ENCODE measurements around the gene TMEM88.
"Not testable (repeated sequence)": the region's sequence is repeated elsewhere in the genome, so short reads cannot be mapped to it uniquely, and the experiment has no call there.

The TMEM88 gene, protein sequence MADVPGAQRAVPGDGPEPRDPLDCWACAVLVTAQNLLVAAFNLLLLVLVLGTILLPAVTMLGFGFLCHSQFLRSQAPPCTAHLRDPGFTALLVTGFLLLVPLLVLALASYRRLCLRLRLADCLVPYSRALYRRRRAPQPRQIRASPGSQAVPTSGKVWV

DNA sequence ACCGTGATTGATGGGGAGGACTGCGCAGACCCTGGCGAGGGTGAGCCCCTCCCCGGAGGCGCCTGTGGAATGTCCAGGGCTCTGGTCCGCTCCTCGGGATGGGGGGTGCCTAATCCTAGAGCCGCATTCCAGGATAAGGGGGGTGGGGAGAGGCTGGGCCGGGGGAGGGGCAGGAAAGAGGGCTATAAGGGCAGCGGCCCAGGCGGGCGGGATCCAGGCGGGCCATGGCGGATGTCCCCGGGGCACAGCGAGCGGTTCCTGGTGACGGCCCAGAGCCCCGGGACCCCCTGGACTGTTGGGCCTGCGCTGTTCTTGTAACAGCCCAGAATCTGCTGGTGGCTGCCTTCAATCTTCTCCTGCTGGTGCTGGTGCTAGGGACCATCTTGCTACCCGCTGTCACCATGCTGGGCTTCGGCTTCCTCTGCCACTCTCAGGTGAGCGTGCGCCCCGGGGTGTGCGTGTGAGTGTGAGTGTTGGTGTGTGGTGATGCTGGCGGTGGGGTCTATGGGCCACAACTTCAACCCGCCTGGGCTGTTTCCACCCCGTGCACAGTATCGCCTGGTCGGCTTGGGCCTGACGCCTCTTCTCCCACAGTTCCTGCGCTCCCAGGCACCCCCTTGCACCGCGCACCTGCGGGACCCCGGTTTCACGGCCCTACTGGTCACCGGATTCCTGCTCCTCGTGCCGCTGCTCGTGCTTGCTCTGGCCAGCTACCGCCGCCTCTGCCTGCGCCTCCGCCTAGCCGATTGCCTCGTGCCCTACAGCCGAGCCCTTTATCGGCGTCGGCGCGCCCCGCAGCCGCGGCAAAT, at the start of gene TMEM88:
TMEM88 (plus strand) TSS at position 216 of the 809 bp plus-strand sequence; CDS start at position 225, 9 bp downstream.
- no peak for DNase-seq

DNA sequence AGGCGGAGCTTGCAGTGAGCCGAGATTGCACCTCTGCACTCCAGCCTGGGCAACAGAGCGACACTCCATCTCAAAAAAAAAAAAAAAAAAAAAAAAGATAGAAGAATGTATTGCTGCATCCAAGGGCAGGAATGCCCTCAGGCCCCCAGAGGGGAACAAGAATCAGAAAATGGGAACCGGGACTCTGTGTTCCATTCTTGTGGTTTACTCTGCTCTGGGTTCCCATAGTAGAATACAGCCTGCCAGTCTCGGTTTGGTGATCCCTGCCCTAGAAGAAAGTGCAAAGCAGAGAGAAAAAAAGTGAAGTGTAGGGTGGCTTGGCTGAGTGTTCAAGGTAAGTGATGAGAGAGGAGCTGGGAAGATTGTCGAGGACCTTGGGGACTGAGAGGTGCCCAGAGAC, 48.3 kb upstream of the TMEM88 start:
- no peak for DNase-seq

DNA sequence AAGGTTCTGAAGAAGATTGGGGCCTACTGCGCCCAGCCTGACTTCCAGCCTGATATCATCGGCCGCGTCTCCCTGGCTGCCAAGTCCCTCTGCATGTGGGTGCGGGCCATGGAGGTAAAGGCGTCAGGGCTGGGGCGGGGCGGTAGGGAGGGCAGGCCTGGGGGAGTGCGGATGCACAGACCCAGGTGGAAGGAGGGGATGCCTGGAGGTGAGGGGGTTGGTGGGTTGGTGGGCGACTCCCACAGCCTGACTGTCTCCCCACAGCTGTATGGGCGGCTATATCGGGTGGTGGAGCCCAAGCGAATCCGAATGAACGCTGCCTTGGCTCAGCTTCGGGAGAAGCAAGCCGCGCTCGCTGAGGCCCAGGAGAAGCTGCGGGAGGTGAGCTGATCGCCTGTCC, 47.7 kb upstream of the TMEM88 start:
- DNase-seq: no peak

DNA sequence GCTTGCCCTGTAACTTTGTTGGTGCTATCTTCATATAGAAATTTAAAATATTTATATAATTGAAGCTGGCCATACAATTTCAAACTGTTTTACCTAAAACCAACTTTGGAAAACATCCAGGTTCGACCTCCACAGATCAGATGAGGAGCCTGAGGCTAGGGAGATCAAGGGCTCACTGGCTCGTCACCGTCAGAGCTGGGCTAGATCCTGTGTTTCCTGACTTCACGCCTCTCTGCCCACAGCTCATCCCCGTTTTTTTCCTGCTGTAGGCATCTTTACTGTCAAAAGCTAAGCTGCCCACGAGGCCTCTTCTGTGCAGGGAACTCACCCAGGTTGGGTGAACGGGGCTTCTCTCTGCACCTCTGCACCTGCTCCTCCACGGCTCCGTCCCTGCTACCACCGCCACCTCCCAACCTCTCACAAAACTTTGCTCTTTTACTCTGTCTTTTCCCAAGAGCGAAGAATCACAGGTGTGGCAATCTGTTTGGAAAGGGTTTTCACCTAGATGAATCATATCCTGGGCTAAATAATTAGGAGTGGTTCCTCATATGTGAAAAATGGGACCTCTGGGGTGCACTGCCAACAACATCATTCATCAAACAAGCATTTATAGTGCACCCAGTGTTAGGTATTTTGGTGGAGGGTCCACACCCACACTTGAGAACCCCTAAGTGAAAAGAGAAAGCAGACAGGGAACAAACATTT, 45.6 kb upstream of the TMEM88 start:
- no peak for DNase-seq

DNA sequence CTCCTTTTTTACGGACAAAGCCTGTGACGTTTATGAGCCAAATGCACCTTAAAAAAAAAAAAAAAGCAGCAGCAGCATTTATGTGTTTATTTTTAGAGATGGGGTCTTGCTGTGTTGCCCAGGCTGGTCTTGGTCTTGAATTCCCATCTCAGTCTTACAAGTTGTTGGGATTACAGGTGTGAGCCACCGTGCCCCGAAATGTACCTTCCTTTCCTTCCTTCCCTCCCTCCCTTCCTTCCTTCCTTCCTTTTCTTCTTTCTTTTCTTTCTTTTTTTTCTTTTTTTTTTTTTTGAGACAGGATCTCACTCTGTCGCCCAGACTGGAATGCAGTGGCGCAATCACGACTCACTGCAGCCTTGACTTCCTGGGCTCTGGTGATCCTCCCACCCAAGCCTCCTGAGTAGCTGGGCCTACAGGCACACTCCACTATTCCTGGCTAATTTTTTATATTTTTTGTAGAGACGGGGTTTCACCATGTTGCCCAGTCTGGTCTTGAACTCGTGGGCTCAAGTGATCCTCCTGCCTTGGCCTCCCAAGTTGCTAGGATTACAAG, 45.0 kb upstream of the TMEM88 start:
- not testable (repeated sequence) for DNase-seq

DNA sequence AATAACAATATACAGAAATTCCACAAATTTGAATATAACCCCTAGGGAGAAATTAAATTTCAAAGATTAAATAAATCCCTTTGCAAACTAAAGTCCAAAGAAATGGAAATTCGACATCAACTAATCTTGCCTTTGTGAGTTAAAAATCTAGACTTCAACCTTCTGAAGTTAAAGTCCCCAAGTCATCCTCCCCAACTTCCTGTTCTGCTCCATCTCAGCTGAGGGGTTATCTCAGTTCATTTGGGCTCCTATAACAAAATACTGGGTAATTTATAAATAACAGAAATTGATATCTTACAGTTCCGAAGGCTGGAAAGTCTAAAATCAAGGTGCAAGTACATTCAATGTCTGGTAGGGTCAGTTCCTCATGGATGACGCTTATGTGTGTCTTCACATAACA, 43.6 kb upstream of the TMEM88 start:
- DNase-seq: no peak

DNA sequence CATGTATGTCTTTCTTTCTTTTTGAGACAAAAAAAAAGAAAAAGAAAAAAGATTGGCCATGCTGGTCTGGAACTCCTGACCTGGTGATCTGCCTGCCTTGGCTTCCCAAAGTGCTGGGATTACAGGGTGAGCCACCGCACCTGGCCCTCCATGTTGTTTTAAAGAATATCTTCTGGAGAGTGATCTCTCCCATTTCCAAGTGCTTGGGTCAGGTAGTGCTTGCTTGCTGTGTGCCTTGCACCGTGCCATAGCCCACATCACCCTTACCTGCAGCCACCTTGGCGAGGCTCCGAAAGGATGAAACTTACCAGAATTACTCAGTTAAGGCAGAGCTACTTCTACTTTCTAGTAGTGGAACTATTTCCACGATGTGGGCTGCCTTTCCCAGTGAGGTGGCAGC, 39.9 kb upstream of the TMEM88 start:
- DNase-seq: no peak

DNA sequence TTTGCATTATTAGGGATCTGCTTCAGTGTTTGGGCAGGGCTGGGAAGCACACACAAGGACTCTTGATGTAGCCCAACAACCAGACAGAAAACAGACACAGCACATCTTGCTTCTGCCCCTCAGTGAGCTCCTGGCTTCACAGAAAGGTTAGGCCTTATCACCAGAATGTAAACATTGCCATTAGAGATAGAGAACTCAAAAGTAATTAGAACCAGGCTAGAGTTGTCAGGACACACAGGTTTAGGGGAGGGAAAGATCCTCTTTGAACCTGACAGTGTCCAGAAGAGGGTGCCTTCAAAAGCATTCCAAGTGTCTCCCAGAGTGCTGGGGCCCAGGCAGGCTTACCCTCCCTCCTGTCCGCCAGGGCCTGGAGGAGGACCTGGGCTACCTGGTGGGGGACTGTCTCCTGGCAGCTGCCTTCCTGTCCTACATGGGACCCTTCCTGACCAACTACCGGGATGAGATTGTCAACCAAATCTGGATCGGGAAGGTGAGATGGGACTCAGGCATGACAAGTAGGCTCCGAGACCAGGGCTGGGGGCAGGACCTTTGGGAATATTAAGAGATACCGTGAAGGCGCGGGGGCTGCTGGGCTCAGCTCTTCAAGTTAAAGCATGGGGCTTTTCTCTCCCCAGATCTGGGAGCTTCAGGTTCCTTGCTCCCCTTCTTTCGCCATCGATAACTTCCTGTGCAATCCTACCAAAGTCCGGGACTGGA, 37.8 kb upstream of the TMEM88 start:
- DNase-seq: no peak

DNA sequence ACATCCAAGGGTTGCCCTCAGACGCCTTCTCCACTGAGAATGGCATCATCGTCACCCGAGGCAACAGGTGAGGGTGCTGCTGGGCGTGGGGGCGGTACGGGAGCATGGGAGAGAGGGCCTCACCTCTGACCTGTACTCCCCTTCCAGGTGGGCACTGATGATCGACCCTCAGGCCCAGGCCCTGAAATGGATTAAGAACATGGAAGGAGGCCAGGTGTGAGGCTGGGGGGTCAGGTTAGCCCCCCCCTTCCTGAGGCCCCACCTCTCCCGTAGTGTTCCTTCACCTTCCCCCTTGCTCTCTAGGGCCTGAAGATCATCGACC, 37.3 kb upstream of the TMEM88 start:
- no peak for DNase-seq

DNA sequence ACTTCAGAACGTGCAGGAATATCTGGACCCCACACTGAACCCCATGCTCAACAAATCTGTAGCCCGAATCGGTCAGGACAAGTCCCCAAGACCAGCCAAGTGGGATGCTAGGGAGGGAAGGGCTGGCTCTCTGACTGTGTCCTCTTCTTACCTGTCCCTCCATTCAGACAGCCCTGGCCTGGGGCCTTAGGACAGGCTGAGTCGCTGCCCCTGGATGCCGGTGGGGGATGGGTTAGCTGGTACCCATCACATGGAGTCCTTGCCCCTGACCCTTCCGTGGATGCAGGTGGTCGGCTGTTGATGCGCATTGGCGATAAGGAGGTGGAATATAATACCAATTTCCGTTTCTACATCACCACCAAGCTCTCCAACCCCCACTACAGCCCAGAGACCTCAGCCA, 36.8 kb upstream of the TMEM88 start:
- DNase-seq: no peak

DNA sequence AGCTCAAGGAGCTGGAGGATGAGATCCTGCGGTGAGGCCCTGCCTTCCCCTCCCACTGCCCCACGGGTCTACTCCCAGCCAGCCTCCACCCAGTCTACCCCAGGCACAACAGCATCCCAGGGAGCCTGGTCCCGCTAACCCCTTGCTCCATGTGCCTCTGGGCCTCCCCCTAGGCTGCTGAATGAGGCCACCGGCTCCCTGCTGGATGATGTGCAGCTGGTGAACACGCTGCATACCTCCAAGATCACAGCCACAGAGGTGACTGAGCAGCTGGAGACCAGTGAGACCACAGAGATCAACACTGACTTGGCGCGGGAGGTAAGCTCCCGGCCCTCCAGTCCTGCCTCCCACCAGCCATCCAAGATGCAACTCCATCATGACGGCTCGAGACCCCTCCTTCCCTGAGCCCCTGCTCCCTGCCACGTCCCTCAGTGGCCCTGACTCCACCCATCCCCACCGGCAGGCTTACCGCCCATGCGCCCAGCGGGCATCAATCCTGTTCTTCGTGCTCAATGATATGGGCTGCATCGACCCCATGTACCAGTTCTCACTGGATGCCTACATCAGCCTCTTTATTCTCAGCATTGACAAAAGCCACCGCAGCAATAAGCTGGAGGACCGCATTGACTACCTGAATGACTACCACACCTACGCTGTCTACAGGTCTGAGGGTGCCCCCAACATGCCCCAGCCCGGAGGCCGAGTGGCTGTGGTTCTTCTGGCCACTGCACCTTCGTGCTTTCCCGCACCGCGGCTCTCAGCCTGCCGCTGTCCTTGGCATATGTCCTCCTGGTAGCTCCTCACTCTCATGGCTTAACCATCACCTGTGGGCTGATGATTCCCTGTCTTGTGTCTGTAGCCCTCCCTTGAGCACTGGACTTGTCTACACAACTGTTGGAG, 35.9 kb upstream of the TMEM88 start:
- no peak for DNase-seq

DNA sequence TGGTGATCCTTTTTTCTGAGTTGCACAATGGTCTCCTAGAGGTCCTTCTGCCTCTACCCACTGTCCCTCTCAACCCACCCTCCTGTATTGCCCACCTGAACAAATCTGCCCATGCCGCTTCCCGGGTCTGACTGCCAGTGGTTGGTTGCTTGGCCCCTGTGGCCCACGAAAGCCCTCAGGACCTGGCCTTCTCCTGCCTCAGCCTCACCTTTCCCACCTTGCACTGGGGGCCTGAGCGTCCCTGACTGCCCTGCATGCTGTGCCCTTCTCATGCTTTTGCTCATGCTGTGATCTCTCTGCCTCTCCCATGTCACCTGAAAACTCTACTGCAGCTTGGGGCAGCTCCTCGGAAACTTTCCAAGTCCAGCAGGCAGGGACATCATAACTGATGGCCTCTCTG, 34.6 kb upstream of the TMEM88 start:
- no peak for DNase-seq

DNA sequence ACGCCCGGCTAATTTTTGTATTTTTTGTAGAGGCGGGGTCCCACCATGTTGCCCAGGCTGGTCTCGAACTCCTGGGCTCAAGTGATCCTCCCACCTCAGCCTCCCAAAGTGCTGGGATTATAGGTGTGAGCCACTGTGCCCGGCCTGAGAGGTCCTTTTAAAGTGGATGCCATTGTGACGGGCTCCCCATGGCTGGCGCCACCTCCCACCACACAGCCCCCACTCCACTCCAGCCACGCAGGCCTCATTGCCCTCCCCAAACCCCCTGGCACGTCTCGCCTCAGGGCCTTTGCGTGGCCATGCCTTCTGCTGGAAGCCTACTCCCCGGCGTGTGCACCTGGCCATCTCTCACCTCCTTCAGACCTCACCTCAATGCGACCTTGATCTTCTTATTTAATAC, 32.7 kb upstream of the TMEM88 start:
- no peak for DNase-seq

DNA sequence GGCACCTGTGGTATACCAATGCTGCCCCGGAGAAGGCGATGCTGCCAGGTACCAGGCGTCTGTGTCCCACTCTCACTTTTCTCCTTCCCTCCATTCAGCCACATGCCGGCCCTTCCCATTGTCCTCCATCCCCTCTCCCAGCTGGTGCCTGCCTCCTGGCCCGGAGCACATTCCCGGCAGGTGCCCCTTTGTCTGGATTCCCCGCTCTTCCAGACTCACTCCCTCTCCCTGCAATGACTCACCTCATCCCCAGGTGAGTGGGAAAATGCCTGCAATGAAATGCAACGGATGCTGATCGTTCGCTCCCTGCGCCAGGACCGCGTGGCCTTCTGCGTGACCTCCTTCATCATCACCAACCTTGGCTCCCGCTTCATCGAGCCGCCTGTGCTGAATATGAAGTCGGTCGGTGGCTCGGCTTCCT, 31.3 kb upstream of the TMEM88 start:
- peak in 1 of 51 donors; percentile 18 for DNase-seq

DNA sequence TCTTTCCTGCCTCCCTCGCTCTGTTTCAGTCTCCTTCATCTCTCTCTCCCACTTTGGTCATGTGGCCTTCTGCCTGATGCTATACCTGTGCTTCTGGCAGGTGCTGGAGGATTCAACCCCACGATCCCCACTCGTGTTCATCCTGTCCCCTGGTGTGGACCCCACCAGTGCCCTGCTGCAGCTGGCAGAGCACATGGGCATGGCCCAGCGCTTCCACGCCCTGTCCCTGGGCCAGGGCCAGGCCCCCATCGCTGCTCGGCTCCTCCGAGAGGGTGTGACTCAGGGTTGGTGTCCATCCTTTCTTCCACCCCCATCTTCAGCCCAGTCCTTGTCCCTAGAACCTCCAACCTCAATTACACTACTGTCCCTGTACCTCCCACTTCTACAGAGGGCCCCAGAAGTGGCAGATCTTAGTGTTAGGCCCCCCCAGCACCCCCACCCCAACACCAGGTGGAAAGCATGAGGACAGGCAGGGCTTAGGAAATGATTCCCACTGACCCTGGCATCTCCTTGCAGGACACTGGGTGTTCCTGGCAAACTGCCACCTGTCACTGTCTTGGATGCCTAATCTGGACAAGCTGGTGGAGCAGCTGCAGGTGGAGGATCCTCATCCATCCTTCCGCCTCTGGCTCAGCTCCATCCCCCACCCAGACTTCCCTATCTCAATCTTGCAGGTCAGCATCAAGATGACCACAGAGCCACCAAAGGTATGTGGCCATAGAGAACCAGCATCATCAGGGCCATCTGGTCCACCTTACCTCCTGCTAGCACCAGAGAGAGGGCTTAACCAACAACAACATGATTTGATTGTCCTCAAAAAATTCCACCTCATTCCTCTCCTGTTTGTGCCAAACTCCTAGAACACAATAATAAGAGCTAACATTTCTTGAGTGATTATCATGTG, 30.6 kb upstream of the TMEM88 start:
- DNase-seq: no peak

DNA sequence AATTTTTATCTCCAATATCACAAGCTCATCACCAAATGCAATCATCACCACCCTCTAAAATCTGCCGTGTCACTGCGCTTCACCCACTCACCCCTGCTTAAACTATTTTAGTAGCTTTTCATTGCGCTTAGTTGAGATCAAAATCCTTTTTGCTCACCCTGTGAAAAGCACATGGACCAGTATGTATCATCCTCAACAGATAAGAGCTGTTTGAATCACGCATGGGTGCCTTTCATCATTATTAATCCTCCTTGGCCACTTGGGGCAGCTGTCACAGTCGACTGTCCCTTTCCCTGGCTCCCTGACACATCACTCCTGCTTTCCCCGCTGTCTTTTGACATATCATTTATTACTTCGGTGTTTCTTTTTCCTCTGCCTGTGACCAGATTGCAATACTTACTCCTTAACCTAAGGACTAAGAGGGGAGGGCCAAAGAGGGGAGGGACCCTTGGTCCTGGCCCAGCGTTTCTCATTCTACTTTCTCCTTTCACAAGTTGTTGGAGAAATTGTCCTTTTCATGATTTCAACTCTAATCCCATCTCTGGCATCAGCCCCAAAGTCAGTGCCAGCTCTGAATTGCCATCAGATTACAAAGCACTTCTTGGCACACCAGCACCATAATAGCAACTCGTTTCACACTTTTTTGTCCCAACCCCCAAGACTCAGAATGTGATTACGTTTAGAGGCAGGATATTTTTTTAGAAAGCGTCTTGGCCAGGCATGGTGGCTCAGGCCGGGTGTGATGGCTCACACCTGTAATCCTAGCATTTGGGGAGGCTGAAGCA, 29.5 kb upstream of the TMEM88 start:
- DNase-seq: peak in 2 of 51 donors; percentile 44 to 52

DNA sequence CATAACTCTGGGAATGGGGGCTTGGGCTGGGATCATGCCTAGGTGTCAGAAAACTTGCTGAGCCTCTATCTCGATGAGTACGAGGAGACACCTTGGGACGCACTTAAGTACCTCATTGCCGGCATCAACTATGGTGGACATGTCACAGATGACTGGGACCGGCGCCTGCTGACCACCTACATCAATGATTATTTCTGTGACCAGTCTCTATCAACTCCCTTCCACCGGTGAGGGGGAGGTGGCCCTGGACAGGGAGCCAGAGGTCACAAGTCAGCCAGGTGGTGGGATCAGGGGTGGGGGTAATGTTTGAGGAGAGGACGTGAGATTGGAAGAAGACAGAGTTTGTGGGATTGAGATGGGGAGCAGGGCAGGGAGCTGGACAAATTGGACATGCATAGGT, 24.2 kb upstream of the TMEM88 start:
- no peak for DNase-seq

DNA sequence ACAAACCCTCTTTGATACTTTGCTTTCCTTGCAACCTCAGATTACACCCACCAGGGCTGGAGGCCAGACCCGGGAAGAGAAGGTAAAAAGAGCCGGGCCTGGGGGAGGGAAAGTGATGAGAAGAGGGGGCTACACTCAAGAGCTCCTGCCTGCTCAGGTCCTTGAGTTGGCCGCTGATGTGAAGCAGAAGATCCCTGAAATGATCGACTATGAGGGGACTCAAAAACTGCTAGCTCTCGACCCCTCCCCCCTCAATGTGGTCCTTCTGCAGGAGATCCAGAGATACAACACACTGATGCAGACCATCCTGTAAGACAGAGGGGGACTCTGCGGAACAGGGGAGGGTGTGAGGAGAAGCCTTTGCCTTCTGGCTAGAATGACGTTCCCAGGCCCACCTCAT, 23.6 kb upstream of the TMEM88 start:
- no peak for DNase-seq

DNA sequence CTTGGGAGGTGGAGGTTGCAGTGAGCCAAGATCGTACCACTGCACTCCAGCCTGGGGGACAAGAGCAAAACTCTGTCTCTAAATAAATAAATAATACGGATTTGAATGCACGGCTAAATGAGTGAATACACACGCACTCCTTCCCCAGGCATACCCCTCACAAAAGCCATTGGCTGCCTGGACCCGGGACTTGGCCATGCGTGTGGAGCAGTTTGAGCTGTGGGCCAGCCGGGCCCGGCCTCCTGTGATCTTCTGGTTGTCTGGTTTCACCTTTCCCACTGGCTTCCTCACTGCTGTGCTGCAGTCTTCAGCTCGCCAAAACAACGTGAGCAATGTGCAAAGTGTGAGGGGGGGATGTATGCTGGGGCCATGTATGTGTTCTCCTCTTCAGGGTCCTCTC, 22.4 kb upstream of the TMEM88 start:
- DNase-seq: no peak
